Activated T-helper 1 cell treated with anti-CD3 and anti-CD28 coated beads, Interleukin-12 subunit alpha, Interleukin-12 subunit beta, Interleukin-2, Interleukin-4 antibody, amounts not matched to agents 30 ng/mL and 10 ng/mL and 1 ng/mL, durations not matched to agents 14 hours and 24 hours and 36 hours (primary cell): ENCODE results near the gene FOXD4L6. TPM values are rescaled to one million over a fixed set of nuclear protein-coding genes. Genes with fewer than 3 reads are reported as not detected.
"Not testable (repeated sequence)": the region's sequence is repeated elsewhere in the genome, so short reads cannot be mapped to it uniquely, and the experiment has no call there.

ENCODE experiments used
- DNase-seq: peaks from one replicate; pipeline ENCODE4 v3.0.0; 2021; ENCODE audit warnings: low spot score
- H3K27ac Mint-ChIP-seq: one replicate; pipeline ENCODE4 v1.8.0; 2021; ENCODE audit warnings: mild to moderate bottlenecking, mixed read lengths
- H3K27me3 Mint-ChIP-seq: one replicate; pipeline ENCODE4 v1.8.0; 2022; ENCODE audit warnings: mild to moderate bottlenecking, moderate library complexity, mixed read lengths; ENCODE audit not compliant: insufficient read depth
- H3K36me3 Mint-ChIP-seq: one replicate; pipeline ENCODE4 v1.8.0; 2021; ENCODE audit warnings: low read depth, mixed read lengths
- H3K4me1 Mint-ChIP-seq: one replicate; pipeline ENCODE4 v1.8.0; 2021; ENCODE audit warnings: low read depth, mixed read lengths
- H3K4me3 Mint-ChIP-seq: one replicate; pipeline ENCODE4 v1.8.0; 2021; ENCODE audit warnings: mild to moderate bottlenecking, moderate library complexity, mixed read lengths
- H3K9me3 Mint-ChIP-seq: one replicate; pipeline ENCODE4 v1.8.0; 2021; ENCODE audit warnings: mixed read lengths
- intact Hi-C: fragments of 100-400 bp; cut with micrococcal nuclease; formaldehyde crosslinking; loops from one replicate; pipeline ENCODE4 v1.15.1; 2024
- total RNA-seq: library from RNA; stranded (reverse); gene quantifications from 2 replicates; pipeline ENCODE4 v1.2.3, GENCODE V29; 2022

Gene FOXD4L6
- total RNA-seq, 1 donor from 2014 or later: 0.16 TPM

GRCh38 chr9:41113348-41113747 lies 15.1 kb downstream of the FOXD4L6 start:
- H3K27ac Mint-ChIP-seq, H3K4me3 Mint-ChIP-seq, H3K9me3 Mint-ChIP-seq, H3K4me1 Mint-ChIP-seq, DNase-seq, H3K27me3 Mint-ChIP-seq, intact Hi-C loops, H3K36me3 Mint-ChIP-seq: not testable (repeated sequence)

GRCh38 chr9:41111414-41111813 lies 17.1 kb downstream of the FOXD4L6 start:
- H3K27ac Mint-ChIP-seq, H3K4me3 Mint-ChIP-seq, H3K36me3 Mint-ChIP-seq, H3K4me1 Mint-ChIP-seq, H3K27me3 Mint-ChIP-seq, intact Hi-C loops, H3K9me3 Mint-ChIP-seq, DNase-seq: not testable (repeated sequence)

- H3K36me3 Mint-ChIP-seq, H3K4me1 Mint-ChIP-seq, DNase-seq, intact Hi-C loops, H3K9me3 Mint-ChIP-seq, H3K4me3 Mint-ChIP-seq, H3K27me3 Mint-ChIP-seq, H3K27ac Mint-ChIP-seq: not testable (repeated sequence)
These were observed 17.6 kb downstream of the FOXD4L6 start for GRCh38 chr9:41110913-41111312.

- H3K27me3 Mint-ChIP-seq, H3K27ac Mint-ChIP-seq, H3K4me1 Mint-ChIP-seq, DNase-seq, intact Hi-C loops, H3K4me3 Mint-ChIP-seq, H3K9me3 Mint-ChIP-seq, H3K36me3 Mint-ChIP-seq: not testable (repeated sequence)
These were observed 19.2 kb downstream of the FOXD4L6 start for GRCh38 chr9:41109253-41109652.

GRCh38 chr9:41108816-41109215 lies 19.7 kb downstream of the FOXD4L6 start:
- H3K9me3 Mint-ChIP-seq, H3K27ac Mint-ChIP-seq, H3K27me3 Mint-ChIP-seq, H3K36me3 Mint-ChIP-seq, intact Hi-C loops, H3K4me1 Mint-ChIP-seq, DNase-seq, H3K4me3 Mint-ChIP-seq: not testable (repeated sequence)

- DNase-seq, H3K36me3 Mint-ChIP-seq, H3K27ac Mint-ChIP-seq, H3K4me3 Mint-ChIP-seq, H3K4me1 Mint-ChIP-seq, H3K9me3 Mint-ChIP-seq, intact Hi-C loops, H3K27me3 Mint-ChIP-seq: not testable (repeated sequence)
These were observed 21.9 kb downstream of the FOXD4L6 start for GRCh38 chr9:41106472-41107116.

GRCh38 chr9:41105557-41106253 lies 22.8 kb downstream of the FOXD4L6 start:
- H3K4me1 Mint-ChIP-seq, H3K9me3 Mint-ChIP-seq, H3K27me3 Mint-ChIP-seq, H3K4me3 Mint-ChIP-seq, intact Hi-C loops, H3K36me3 Mint-ChIP-seq, H3K27ac Mint-ChIP-seq, DNase-seq: not testable (repeated sequence)

- H3K27ac Mint-ChIP-seq, intact Hi-C loops, H3K36me3 Mint-ChIP-seq: not testable (repeated sequence)
These were observed 23.9 kb downstream of the FOXD4L6 start for GRCh38 chr9:41104542-41104941.

GRCh38 chr9:41100508-41100907 lies 28.0 kb downstream of the FOXD4L6 start:
- intact Hi-C loops, H3K27ac Mint-ChIP-seq, DNase-seq, H3K9me3 Mint-ChIP-seq, H3K4me3 Mint-ChIP-seq, H3K4me1 Mint-ChIP-seq, H3K36me3 Mint-ChIP-seq, H3K27me3 Mint-ChIP-seq: not testable (repeated sequence)

More at GRCh38 chr9:41104542-41104941, 23.9 kb downstream of the FOXD4L6 start:
- not testable (repeated sequence) for H3K27me3 Mint-ChIP-seq, H3K4me3 Mint-ChIP-seq, H3K9me3 Mint-ChIP-seq, DNase-seq, H3K4me1 Mint-ChIP-seq

- DNase-seq, intact Hi-C loops, H3K9me3 Mint-ChIP-seq, H3K27me3 Mint-ChIP-seq, H3K27ac Mint-ChIP-seq, H3K4me1 Mint-ChIP-seq, H3K36me3 Mint-ChIP-seq, H3K4me3 Mint-ChIP-seq: not testable (repeated sequence)
These were observed 29.7 kb downstream of the FOXD4L6 start for GRCh38 chr9:41098759-41099158.

GRCh38 chr9:41095060-41095459 lies 33.4 kb downstream of the FOXD4L6 start:
- H3K4me3 Mint-ChIP-seq, H3K27ac Mint-ChIP-seq, intact Hi-C loops, H3K9me3 Mint-ChIP-seq, DNase-seq, H3K4me1 Mint-ChIP-seq, H3K36me3 Mint-ChIP-seq, H3K27me3 Mint-ChIP-seq: not testable (repeated sequence)

GRCh38 chr9:41094010-41094773 lies 34.3 kb downstream of the FOXD4L6 start:
- H3K27me3 Mint-ChIP-seq, H3K27ac Mint-ChIP-seq, H3K4me3 Mint-ChIP-seq, DNase-seq, intact Hi-C loops, H3K4me1 Mint-ChIP-seq, H3K9me3 Mint-ChIP-seq, H3K36me3 Mint-ChIP-seq: not testable (repeated sequence)

- H3K9me3 Mint-ChIP-seq, H3K4me3 Mint-ChIP-seq, H3K36me3 Mint-ChIP-seq, H3K27ac Mint-ChIP-seq, H3K4me1 Mint-ChIP-seq, DNase-seq, intact Hi-C loops: not testable (repeated sequence)
- H3K27me3 Mint-ChIP-seq: peaks cover 16% of the 10 kb centered on the region
These were observed 37.6 kb downstream of the FOXD4L6 start for GRCh38 chr9:41090922-41091321.
